DND-41 (cell line): ENCODE data around the gene IFNL1.

Experiments
- CTCF ChIP-seq: IDR thresholded peaks from 2 replicates; pipeline ENCODE4 v1.5.1; 2012; ENCODE audit warnings: borderline replicate concordance, low read length, moderate library complexity, mild to moderate bottlenecking; ENCODE audit not compliant: poor library complexity, severe bottlenecking; ENCODE audit errors: extremely low read depth
- EZH2 ChIP-seq: IDR thresholded peaks from 3 replicates; pipeline ENCODE4 v1.6.1; 2012; ENCODE audit warnings: borderline replicate concordance, low read depth, mild to moderate bottlenecking, moderate library complexity, low read length, inconsistent platforms; ENCODE audit not compliant: severe bottlenecking

DNA sequence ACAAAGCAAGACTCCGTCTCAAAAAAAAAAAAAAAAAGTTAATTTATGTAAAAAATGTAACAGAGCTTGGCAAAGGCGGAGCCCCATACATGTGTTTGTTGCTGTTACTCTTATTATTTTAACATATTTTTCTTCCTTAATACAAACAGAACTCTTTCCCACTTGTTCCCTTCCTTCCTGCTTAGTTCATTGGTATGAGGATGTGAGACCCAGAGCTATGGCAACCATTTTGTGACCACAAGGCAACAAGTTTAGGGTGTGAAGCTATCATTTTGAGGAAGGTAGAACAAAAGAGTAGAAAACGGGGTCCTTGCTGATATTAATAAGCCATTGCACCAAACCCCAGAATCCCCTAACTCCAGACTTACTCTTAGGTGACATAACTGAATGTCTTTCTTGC is 5.4 kb downstream of the IFNL1 start:
- TF ChIP-seq CTCF (no peak), EZH2 (no peak)
